ENCODE data around the gene RHOH.

Gene RHOH

GRCh38 chr4:40231316-40231863 is 34.6 kb downstream of the RHOH start:
- H3K27ac ChIP-seq, result no peak overlapping the region
- DNase-seq (ENCODE audit: low read depth, low spot score), result no peak

- no peak overlapping the region for H3K27ac ChIP-seq
- DNase-seq (ENCODE audit: low read depth, low spot score), result no peak
Observed at GRCh38 chr4:40232610-40233009, 35.8 kb downstream of the RHOH start.

GRCh38 chr4:40233227-40233626 is 36.4 kb downstream of the RHOH start:
- no peak for DNase-seq (ENCODE audit: low read depth, low spot score)
- H3K27ac ChIP-seq, result no peak overlapping the region

- DNase-seq (ENCODE audit: low read depth, low spot score), result no peak
- H3K27ac ChIP-seq, result no peak overlapping the region
Observed at GRCh38 chr4:40234519-40235039, 37.7 kb downstream of the RHOH start.

- DNase-seq (ENCODE audit: low read depth, low spot score), result no peak
- H3K27ac ChIP-seq, result no peak overlapping the region
Observed at GRCh38 chr4:40238008-40238699, 41.3 kb downstream of the RHOH start.

- no peak for DNase-seq (ENCODE audit: low read depth, low spot score)
- no peak overlapping the region for H3K27ac ChIP-seq
Observed at GRCh38 chr4:40238700-40239548, 42.1 kb downstream of the RHOH start.

- no peak for DNase-seq (ENCODE audit: low read depth, low spot score)
- H3K27ac ChIP-seq, result no peak overlapping the region
Observed at GRCh38 chr4:40240040-40240653, 43.3 kb downstream of the RHOH start.

- no peak for DNase-seq (ENCODE audit: low read depth, low spot score)
- H3K27ac ChIP-seq, result no peak overlapping the region
Observed at GRCh38 chr4:40241026-40241425, 44.2 kb downstream of the RHOH start.

GRCh38 chr4:40241941-40242340 is 45.1 kb downstream of the RHOH start:
- no peak for DNase-seq (ENCODE audit: low read depth, low spot score)
- no peak overlapping the region for H3K27ac ChIP-seq

GRCh38 chr4:40243386-40243948 is 46.6 kb downstream of the RHOH start:
- no peak overlapping the region for H3K27ac ChIP-seq
- no peak for DNase-seq (ENCODE audit: low read depth, low spot score)

- no peak overlapping the region for H3K27ac ChIP-seq
Observed at GRCh38 chr4:40244606-40245005, 47.8 kb downstream of the RHOH start.

GRCh38 chr4:40245550-40245949 is 48.7 kb downstream of the RHOH start:
- no peak overlapping the region for H3K27ac ChIP-seq
- no peak for DNase-seq (ENCODE audit: low read depth, low spot score)

More at GRCh38 chr4:40244606-40245005, 47.8 kb downstream of the RHOH start:
- DNase-seq (ENCODE audit: low read depth, low spot score), result no peak

- H3K27ac ChIP-seq, result no peak overlapping the region
- DNase-seq (ENCODE audit: low read depth, low spot score), result no peak
Observed at GRCh38 chr4:40246011-40246900, 49.4 kb downstream of the RHOH start.

GRCh38 chr4:40246938-40247337 is 50.1 kb downstream of the RHOH start:
- DNase-seq (ENCODE audit: low read depth, low spot score), result no peak
- H3K27ac ChIP-seq, result no peak overlapping the region

GRCh38 chr4:40247350-40247749 is 50.5 kb downstream of the RHOH start:
- no peak overlapping the region for H3K27ac ChIP-seq
- DNase-seq (ENCODE audit: low read depth, low spot score), result no peak

GRCh38 chr4:40251366-40251765 is 54.5 kb downstream of the RHOH start:
- DNase-seq (ENCODE audit: low read depth, low spot score), result peak; percentile 57
- H3K27ac ChIP-seq, result peak overlapping the region; percentile 91

GRCh38 chr4:40253906-40254305 is 57.1 kb downstream of the RHOH start:
- DNase-seq (ENCODE audit: low read depth, low spot score), result no peak
- H3K27ac ChIP-seq, result peak overlapping the region; percentile 91

GRCh38 chr4:40254608-40255392 is 58.0 kb downstream of the RHOH start:
- H3K27ac ChIP-seq, result peak overlapping the region; percentile 91
- DNase-seq (ENCODE audit: low read depth, low spot score), result peak; percentile 33

Measured in epithelial cell of prostate (primary cell).